Neural progenitor cell (in vitro differentiated cells): ENCODE data around the gene BCL6B. TPM values are rescaled to one million over a fixed set of nuclear protein-coding genes. Genes with fewer than 3 reads are reported as not detected.
"Not testable (repeated sequence)": the region's sequence is repeated elsewhere in the genome, so short reads cannot be mapped to it uniquely, and the experiment has no call there.

ENCODE experiments used
- DNase-seq: peaks from one replicate; pipeline ENCODE4 v3.0.0-alpha.2; 2016; ENCODE audit warnings: low spot score
- H2AFZ ChIP-seq: fragments of 200-600 bp; sonication (generic); replicated peaks from 2 replicates; pipeline ENCODE4 v1.6.1; 2016; ENCODE audit warnings: antibody characterized with exemption
- H3F3A ChIP-seq: fragments of 200-600 bp; sonication (generic); 2 replicates; pipeline ENCODE4 v1.6.1; 2016; ENCODE audit warnings: antibody characterized with exemption, low read depth
- H3K27ac ChIP-seq: fragments of 200-600 bp; sonication (generic); 2 replicates; pipeline ENCODE4 v1.5.1; 2016; ENCODE audit warnings: mild to moderate bottlenecking
- H3K27me3 ChIP-seq: fragments of 200-600 bp; sonication (generic); 2 replicates; pipeline ENCODE4 v1.6.1; 2016; ENCODE audit warnings: mild to moderate bottlenecking, moderate library complexity
- H3K36me3 ChIP-seq: fragments of 200-600 bp; sonication (generic); 2 replicates; pipeline ENCODE4 v1.5.1; 2016
- H3K4me1 ChIP-seq: fragments of 200-600 bp; sonication (generic); 2 replicates; pipeline ENCODE4 v1.6.1; 2016; ENCODE audit warnings: mixed run types
- H3K4me2 ChIP-seq: fragments of 200-600 bp; sonication (generic); 2 replicates; pipeline ENCODE4 v1.6.1; 2016
- H3K4me3 ChIP-seq: fragments of 200-600 bp; sonication (generic); 2 replicates; pipeline ENCODE4 v1.5.1; 2016
- H3K79me2 ChIP-seq: fragments of 200-600 bp; sonication (generic); 2 replicates; pipeline ENCODE4 v1.6.1; 2016; ENCODE audit warnings: low read depth
- H3K9ac ChIP-seq: fragments of 200-600 bp; sonication (generic); 2 replicates; pipeline ENCODE4 v1.6.1; 2016
- H3K9me3 ChIP-seq: fragments of 200-600 bp; sonication (generic); 2 replicates; pipeline ENCODE4 v1.5.1; 2016; ENCODE audit warnings: low read depth
- H4K20me1 ChIP-seq: fragments of 200-600 bp; sonication (generic); 2 replicates; pipeline ENCODE4 v1.6.1; 2016; ENCODE audit warnings: low read depth
- H3K27ac Mint-ChIP-seq: 3 replicates; pipeline ENCODE4 v1.8.0; 2021; ENCODE audit warnings: mixed read lengths
- H3K27me3 Mint-ChIP-seq: 2 replicates; pipeline ENCODE4 v1.8.0; 2022; ENCODE audit warnings: low read depth, mild to moderate bottlenecking, inconsistent platforms, moderate library complexity, mixed read lengths; ENCODE audit not compliant: insufficient read depth
- H3K36me3 Mint-ChIP-seq: 3 replicates; pipeline ENCODE4 v1.8.0; 2021; ENCODE audit warnings: mixed read lengths
- H3K4me1 Mint-ChIP-seq: 3 replicates; pipeline ENCODE4 v1.8.0; 2021; ENCODE audit warnings: mixed read lengths
- H3K4me3 Mint-ChIP-seq: 3 replicates; pipeline ENCODE4 v1.8.0; 2021; ENCODE audit warnings: mild to moderate bottlenecking, moderate library complexity, mixed read lengths
- H3K9me3 Mint-ChIP-seq: 3 replicates; pipeline ENCODE4 v1.8.0; 2020; ENCODE audit warnings: mixed read lengths
- CTCF ChIP-seq: fragments of 200-600 bp; sonication (generic); IDR thresholded peaks from 2 replicates; pipeline ENCODE4 v1.5.1; 2017; ENCODE audit warnings: antibody characterized with exemption, mild to moderate bottlenecking
- EZH2 ChIP-seq: fragments of 200-600 bp; sonication (generic); IDR thresholded peaks from 2 replicates; pipeline ENCODE4 v1.6.1; 2017; ENCODE audit warnings: antibody characterized with exemption, mild to moderate bottlenecking, moderate library complexity
- EZH2phosphoT487 ChIP-seq: fragments of 200-600 bp; sonication (generic); IDR thresholded peaks from 2 replicates; pipeline ENCODE4 v1.6.1; 2017; ENCODE audit warnings: antibody characterized with exemption
- total RNA-seq: library from RNA; depleted of rRNA; stranded (reverse); fragments of >200 nt; gene quantifications from 2 replicates; pipeline ENCODE4 v1.2.3, GENCODE V29; 2015; ENCODE audit warnings: low replicate concordance

Gene BCL6B
- total RNA-seq, 1 donor from 2014 or later, result 3.8 TPM

GRCh38 chr17:6985266-6985665 lies 37.6 kb upstream of the BCL6B start:
- Mint-ChIP-seq H3K27me3 (no peaks in the 10 kb centered on the region), H3K4me1 (no peaks in the 10 kb centered on the region), H3K36me3 (no peaks in the 10 kb centered on the region), H3K27ac (no peak overlapping the region), H3K9me3 (no peaks in the 10 kb centered on the region), H3K4me3 (no peak overlapping the region)
- TF ChIP-seq EZH2phosphoT487, result no peak
- TF ChIP-seq EZH2, result no peak
- TF ChIP-seq CTCF, result no peak
- no peak overlapping the region for H2AFZ ChIP-seq
- no peaks in the 10 kb centered on the region for H3K9me3 ChIP-seq
- no peaks in the 10 kb centered on the region for H3K36me3 ChIP-seq
- no peaks in the 10 kb centered on the region for H3K4me1 ChIP-seq
- no peak for DNase-seq
- H3K27me3 ChIP-seq, result no peaks in the 10 kb centered on the region
- H3K27ac ChIP-seq, result no peak overlapping the region
- no peak overlapping the region for H3K4me2 ChIP-seq
- H3K79me2 ChIP-seq, result no peaks in the 10 kb centered on the region
- H4K20me1 ChIP-seq, result no peaks in the 10 kb centered on the region
- H3K4me3 ChIP-seq, result no peak overlapping the region
- H3K9ac ChIP-seq, result no peak overlapping the region
- H3F3A ChIP-seq, result no peaks in the 10 kb centered on the region

GRCh38 chr17:6986676-6987075 lies 36.2 kb upstream of the BCL6B start:
- TF ChIP-seq CTCF (no peak), EZH2 (no peak), EZH2phosphoT487 (no peak)
- H3F3A ChIP-seq, result no peaks in the 10 kb centered on the region
- no peak for DNase-seq
- no peaks in the 10 kb centered on the region for H3K36me3 ChIP-seq
- no peak overlapping the region for H3K9ac ChIP-seq
- Mint-ChIP-seq H3K4me1 (no peaks in the 10 kb centered on the region), H3K27me3 (peaks cover 2% of the 10 kb centered on the region), H3K9me3 (no peaks in the 10 kb centered on the region), H3K36me3 (no peaks in the 10 kb centered on the region), H3K27ac (no peak overlapping the region), H3K4me3 (no peak overlapping the region)
- H3K4me2 ChIP-seq, result no peak overlapping the region
- no peaks in the 10 kb centered on the region for H3K9me3 ChIP-seq
- no peaks in the 10 kb centered on the region for H4K20me1 ChIP-seq
- no peak overlapping the region for H2AFZ ChIP-seq
- H3K27me3 ChIP-seq, result no peaks in the 10 kb centered on the region
- no peaks in the 10 kb centered on the region for H3K79me2 ChIP-seq
- no peak overlapping the region for H3K4me3 ChIP-seq
- H3K27ac ChIP-seq, result no peak overlapping the region
- H3K4me1 ChIP-seq, result no peaks in the 10 kb centered on the region

GRCh38 chr17:6989779-6990178 lies 33.1 kb upstream of the BCL6B start:
- Histone ChIP-seq H3K27me3 (peaks cover 14% of the 10 kb centered on the region), H3K27ac (no peak overlapping the region), H3K4me3 (no peak overlapping the region), H3K4me1 (no peaks in the 10 kb centered on the region), H4K20me1 (no peaks in the 10 kb centered on the region), H3K9ac (no peak overlapping the region), H3K36me3 (no peaks in the 10 kb centered on the region), H3K4me2 (no peak overlapping the region), H3F3A (no peaks in the 10 kb centered on the region), H3K9me3 (no peaks in the 10 kb centered on the region), H3K79me2 (no peaks in the 10 kb centered on the region), H2AFZ (no peak overlapping the region)
- no peak for DNase-seq
- no peaks in the 10 kb centered on the region for H3K4me1 Mint-ChIP-seq
- no peak overlapping the region for H3K4me3 Mint-ChIP-seq
- no peak overlapping the region for H3K27ac Mint-ChIP-seq
- H3K27me3 Mint-ChIP-seq, result peaks cover 7% of the 10 kb centered on the region
- no peak for TF ChIP-seq EZH2
- no peak for TF ChIP-seq EZH2phosphoT487
- TF ChIP-seq CTCF, result no peak
- H3K36me3 Mint-ChIP-seq, result no peaks in the 10 kb centered on the region
- H3K9me3 Mint-ChIP-seq, result peaks cover 3% of the 10 kb centered on the region

- H3K27ac Mint-ChIP-seq, H3K79me2 ChIP-seq, H3K4me3 Mint-ChIP-seq, H3K9ac ChIP-seq, H3K27ac ChIP-seq, H3K36me3 ChIP-seq, H3K4me2 ChIP-seq, H3F3A ChIP-seq, H3K9me3 Mint-ChIP-seq, H2AFZ ChIP-seq, H4K20me1 ChIP-seq, H3K4me1 Mint-ChIP-seq, H3K9me3 ChIP-seq, DNase-seq, H3K36me3 Mint-ChIP-seq, H3K4me3 ChIP-seq: not testable (repeated sequence)
- peaks cover 11% of the 10 kb centered on the region for H3K4me1 ChIP-seq
- peaks cover 39% of the 10 kb centered on the region for H3K27me3 ChIP-seq
- H3K27me3 Mint-ChIP-seq, result peaks cover 13% of the 10 kb centered on the region
These were observed 29.2 kb upstream of the BCL6B start for GRCh38 chr17:6993613-6994056.
